Measurements from ENCODE around the gene PZP. TPM values are rescaled to one million over a fixed set of nuclear protein-coding genes. Genes with fewer than 3 reads are reported as not detected.
"Not testable (repeated sequence)": the region's sequence is repeated elsewhere in the genome, so short reads cannot be mapped to it uniquely, and the experiment has no call there.

The PZP gene
- total and polyA plus RNA-seq, 4 donors, result 0.29 to 0.87 TPM; not detected in 2

GRCh38 chr12:9167345-9167744, 40.9 kb downstream of the PZP start:
- H3K4me1 ChIP-seq (ENCODE audit: control insufficient read depth in 1 of 2, insufficient read depth in 2 of 2, low read length in 2 of 2); H3K4me3 ChIP-seq (ENCODE audit: low read length in 2 of 2); intact Hi-C loops (cut with DNase I); ATAC-seq (ENCODE audit: low FRiP score); DNase-seq; H3K9me3 ChIP-seq (ENCODE audit: control insufficient read depth, low read length); H3K27ac ChIP-seq (ENCODE audit: low read depth in 1 of 2, low read length in 2 of 2); H3K36me3 ChIP-seq (ENCODE audit: control insufficient read depth in 1 of 2, insufficient read depth in 2 of 2, low read length in 1 of 2); H3K27me3 ChIP-seq (ENCODE audit: control insufficient read depth in 1 of 2, insufficient read depth in 2 of 2, low read length in 1 of 2): not testable (repeated sequence)
- WGBS, 2 donors, result 58 to 64% methylated on average over 2 to 3 of the region's 5 CpGs

- DNase-seq (no peak), ATAC-seq (ENCODE audit: low FRiP score) (no peak)
- Histone ChIP-seq H3K27me3 (ENCODE audit: control insufficient read depth in 1 of 2, insufficient read depth in 2 of 2, low read length in 1 of 2) (no peaks in the 10 kb centered on the region), H3K4me1 (ENCODE audit: control insufficient read depth in 1 of 2, insufficient read depth in 2 of 2, low read length in 2 of 2) (no peaks in the 10 kb centered on the region), H3K4me3 (ENCODE audit: low read length in 2 of 2) (no peak overlapping the region), H3K36me3 (ENCODE audit: control insufficient read depth in 1 of 2, insufficient read depth in 2 of 2, low read length in 1 of 2) (no peaks in the 10 kb centered on the region), H3K27ac (ENCODE audit: low read depth in 1 of 2, low read length in 2 of 2) (no peak overlapping the region), H3K9me3 (ENCODE audit: control insufficient read depth, low read length) (no peaks in the 10 kb centered on the region)
- WGBS, 2 donors, result 69 to 75% methylated on average over 5 of the region's 5 CpGs
- intact Hi-C loops (cut with DNase I), result no loop called here
Measured at GRCh38 chr12:9163392-9163791, 44.8 kb downstream of the PZP start.

GRCh38 chr12:9156119-9156518, 52.1 kb downstream of the PZP start:
- 65 to 73% methylated on average over 4 of the region's 4 CpGs for WGBS, 2 donors
- ATAC-seq (ENCODE audit: low FRiP score) (no peak), DNase-seq (no peak)
- Histone ChIP-seq H3K4me3 (ENCODE audit: low read length in 2 of 2) (no peak overlapping the region), H3K9me3 (ENCODE audit: control insufficient read depth, low read length) (peaks cover 2% of the 10 kb centered on the region), H3K27ac (ENCODE audit: low read depth in 1 of 2, low read length in 2 of 2) (no peak overlapping the region), H3K4me1 (ENCODE audit: control insufficient read depth in 1 of 2, insufficient read depth in 2 of 2, low read length in 2 of 2) (peaks cover 0 to 2% of the 10 kb centered on the region in 2 donors), H3K27me3 (ENCODE audit: control insufficient read depth in 1 of 2, insufficient read depth in 2 of 2, low read length in 1 of 2) (no peaks in the 10 kb centered on the region), H3K36me3 (ENCODE audit: control insufficient read depth in 1 of 2, insufficient read depth in 2 of 2, low read length in 1 of 2) (no peaks in the 10 kb centered on the region)
- intact Hi-C loops (cut with DNase I), result no loop called here

- peaks cover 2% of the 10 kb centered on the region for H3K9me3 ChIP-seq (ENCODE audit: control insufficient read depth, low read length)
- no peak for ATAC-seq (ENCODE audit: low FRiP score)
- H3K4me3 ChIP-seq (ENCODE audit: low read length in 2 of 2), result no peak overlapping the region
- no peaks in the 10 kb centered on the region for H3K36me3 ChIP-seq (ENCODE audit: control insufficient read depth in 1 of 2, insufficient read depth in 2 of 2, low read length in 1 of 2)
- 55 to 68% methylated on average over 6 of the region's 6 CpGs for WGBS, 2 donors
- H3K27ac ChIP-seq (ENCODE audit: low read depth in 1 of 2, low read length in 2 of 2), result no peak overlapping the region
- no peaks in the 10 kb centered on the region for H3K4me1 ChIP-seq (ENCODE audit: control insufficient read depth in 1 of 2, insufficient read depth in 2 of 2, low read length in 2 of 2)
- no peaks in the 10 kb centered on the region for H3K27me3 ChIP-seq (ENCODE audit: control insufficient read depth in 1 of 2, insufficient read depth in 2 of 2, low read length in 1 of 2)
- intact Hi-C loops (cut with DNase I), result no loop called here
- no peak for DNase-seq
Measured at GRCh38 chr12:9149372-9149771, 58.8 kb downstream of the PZP start.

- no peak overlapping the region for H3K27ac ChIP-seq (ENCODE audit: low read depth in 1 of 2, low read length in 2 of 2)
- H3K27me3 ChIP-seq (ENCODE audit: control insufficient read depth in 1 of 2, insufficient read depth in 2 of 2, low read length in 1 of 2), result no peaks in the 10 kb centered on the region
- intact Hi-C loops (cut with DNase I), result no loop called here
- 49 to 62% methylated on average over 2 of the region's 2 CpGs for WGBS, 2 donors
- peaks cover 4% of the 10 kb centered on the region for H3K9me3 ChIP-seq (ENCODE audit: control insufficient read depth, low read length)
- H3K36me3 ChIP-seq (ENCODE audit: control insufficient read depth in 1 of 2, insufficient read depth in 2 of 2, low read length in 1 of 2), result no peaks in the 10 kb centered on the region
- ATAC-seq (ENCODE audit: low FRiP score) (no peak), DNase-seq (no peak)
- H3K4me3 ChIP-seq (ENCODE audit: low read length in 2 of 2), result no peak overlapping the region
- no peaks in the 10 kb centered on the region for H3K4me1 ChIP-seq (ENCODE audit: control insufficient read depth in 1 of 2, insufficient read depth in 2 of 2, low read length in 2 of 2)
Measured at GRCh38 chr12:9148926-9149325, 59.3 kb downstream of the PZP start.

- H3K27me3 ChIP-seq (ENCODE audit: control insufficient read depth in 1 of 2, insufficient read depth in 2 of 2, low read length in 1 of 2), result no peaks in the 10 kb centered on the region
- H3K9me3 ChIP-seq (ENCODE audit: control insufficient read depth, low read length), result peaks cover 4% of the 10 kb centered on the region
- no peaks in the 10 kb centered on the region for H3K4me1 ChIP-seq (ENCODE audit: control insufficient read depth in 1 of 2, insufficient read depth in 2 of 2, low read length in 2 of 2)
- DNase-seq (no peak), ATAC-seq (ENCODE audit: low FRiP score) (no peak)
- H3K36me3 ChIP-seq (ENCODE audit: control insufficient read depth in 1 of 2, insufficient read depth in 2 of 2, low read length in 1 of 2), result no peaks in the 10 kb centered on the region
- 80 to 85% methylated on average over 2 of the region's 2 CpGs for WGBS, 2 donors
- intact Hi-C loops (cut with DNase I), result no loop called here
- H3K27ac ChIP-seq (ENCODE audit: low read depth in 1 of 2, low read length in 2 of 2), result no peak overlapping the region
- H3K4me3 ChIP-seq (ENCODE audit: low read length in 2 of 2), result no peak overlapping the region
Measured at GRCh38 chr12:9147461-9147860, 60.7 kb downstream of the PZP start.

GRCh38 chr12:9144730-9145106, 63.5 kb downstream of the PZP start:
- Histone ChIP-seq H3K9me3 (ENCODE audit: control insufficient read depth, low read length) (peaks cover 4% of the 10 kb centered on the region), H3K36me3 (ENCODE audit: control insufficient read depth in 1 of 2, insufficient read depth in 2 of 2, low read length in 1 of 2) (no peaks in the 10 kb centered on the region), H3K4me3 (ENCODE audit: low read length in 2 of 2) (no peak overlapping the region), H3K27me3 (ENCODE audit: control insufficient read depth in 1 of 2, insufficient read depth in 2 of 2, low read length in 1 of 2) (no peaks in the 10 kb centered on the region), H3K4me1 (ENCODE audit: control insufficient read depth in 1 of 2, insufficient read depth in 2 of 2, low read length in 2 of 2) (no peaks in the 10 kb centered on the region), H3K27ac (ENCODE audit: low read depth in 1 of 2, low read length in 2 of 2) (no peak overlapping the region)
- ATAC-seq (ENCODE audit: low FRiP score), result no peak
- intact Hi-C loops (cut with DNase I), result no loop called here
- WGBS, 2 donors, result 57 to 60% methylated on average over 4 of the region's 4 CpGs
- DNase-seq, result no peak

GRCh38 chr12:9143929-9144729, 64.1 kb downstream of the PZP start:
- no peak for DNase-seq
- no peaks in the 10 kb centered on the region for H3K4me1 ChIP-seq (ENCODE audit: control insufficient read depth in 1 of 2, insufficient read depth in 2 of 2, low read length in 2 of 2)
- WGBS, 2 donors, result 84 to 87% methylated on average over 3 of the region's 3 CpGs

GRCh38 chr12:9143137-9143536, 65.1 kb downstream of the PZP start:
- Histone ChIP-seq H3K27ac (ENCODE audit: low read depth in 1 of 2, low read length in 2 of 2) (no peak overlapping the region), H3K36me3 (ENCODE audit: control insufficient read depth in 1 of 2, insufficient read depth in 2 of 2, low read length in 1 of 2) (no peaks in the 10 kb centered on the region), H3K27me3 (ENCODE audit: control insufficient read depth in 1 of 2, insufficient read depth in 2 of 2, low read length in 1 of 2) (no peaks in the 10 kb centered on the region), H3K9me3 (ENCODE audit: control insufficient read depth, low read length) (peaks cover 4% of the 10 kb centered on the region), H3K4me1 (ENCODE audit: control insufficient read depth in 1 of 2, insufficient read depth in 2 of 2, low read length in 2 of 2) (no peaks in the 10 kb centered on the region), H3K4me3 (ENCODE audit: low read length in 2 of 2) (no peak overlapping the region)
- WGBS, 2 donors, result 75 to 79% methylated on average over 2 of the region's 2 CpGs
- intact Hi-C loops (cut with DNase I), result no loop called here
- no peak for DNase-seq
- ATAC-seq (ENCODE audit: low FRiP score), result no peak

More at GRCh38 chr12:9143929-9144729, 64.1 kb downstream of the PZP start:
- peaks cover 4% of the 10 kb centered on the region for H3K9me3 ChIP-seq (ENCODE audit: control insufficient read depth, low read length)
- H3K27me3 ChIP-seq (ENCODE audit: control insufficient read depth in 1 of 2, insufficient read depth in 2 of 2, low read length in 1 of 2), result no peaks in the 10 kb centered on the region
- intact Hi-C loops (cut with DNase I), result no loop called here
- ATAC-seq (ENCODE audit: low FRiP score), result no peak
- no peaks in the 10 kb centered on the region for H3K36me3 ChIP-seq (ENCODE audit: control insufficient read depth in 1 of 2, insufficient read depth in 2 of 2, low read length in 1 of 2)
- H3K27ac ChIP-seq (ENCODE audit: low read depth in 1 of 2, low read length in 2 of 2), result no peak overlapping the region
- H3K4me3 ChIP-seq (ENCODE audit: low read length in 2 of 2), result no peak overlapping the region
